ENCODE data around the gene LBR.

LBR gene

DNA sequence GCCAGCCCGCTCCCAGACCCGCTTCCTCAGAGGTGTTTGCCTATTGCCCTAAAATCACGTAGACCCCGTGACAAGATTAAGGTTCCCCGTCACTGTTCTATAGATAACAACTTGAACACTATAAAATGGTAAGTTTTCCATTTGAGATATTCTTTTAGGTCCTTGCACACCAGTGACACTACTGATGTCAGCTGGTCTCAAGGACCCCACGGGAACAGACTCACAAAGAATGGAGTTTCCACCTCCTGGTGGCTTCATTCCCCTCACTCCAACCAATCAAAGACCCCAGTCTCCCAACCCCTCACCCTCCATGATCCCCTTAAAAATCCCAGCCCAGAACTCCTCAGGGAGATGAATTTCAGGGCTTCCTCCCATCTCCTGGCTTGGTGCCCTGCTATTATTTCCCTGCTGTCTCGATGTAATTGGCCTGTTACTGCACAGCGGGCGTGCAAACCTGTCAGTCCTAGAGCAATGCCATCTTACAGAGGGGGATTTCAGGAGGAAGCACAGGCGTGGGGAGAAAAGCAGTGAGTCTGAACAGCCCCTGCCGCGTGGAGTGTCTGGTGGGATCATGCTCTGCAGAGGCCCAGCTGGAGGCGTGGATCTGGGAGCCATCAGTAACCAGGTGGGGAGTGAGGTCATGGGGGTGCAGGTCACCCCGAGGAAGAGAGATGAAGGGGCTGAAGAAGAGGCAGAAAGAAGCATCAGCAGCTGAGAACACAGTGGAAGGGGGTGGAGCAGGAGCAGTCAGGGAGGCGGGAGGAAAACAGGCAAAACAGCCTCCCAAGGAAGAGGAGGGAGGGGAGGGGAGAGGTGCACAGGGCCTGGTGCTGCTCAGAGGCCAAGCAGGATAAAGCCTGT lies 35.1 kb upstream of the LBR start:
- peak; percentile 45 for DNase-seq

DNA sequence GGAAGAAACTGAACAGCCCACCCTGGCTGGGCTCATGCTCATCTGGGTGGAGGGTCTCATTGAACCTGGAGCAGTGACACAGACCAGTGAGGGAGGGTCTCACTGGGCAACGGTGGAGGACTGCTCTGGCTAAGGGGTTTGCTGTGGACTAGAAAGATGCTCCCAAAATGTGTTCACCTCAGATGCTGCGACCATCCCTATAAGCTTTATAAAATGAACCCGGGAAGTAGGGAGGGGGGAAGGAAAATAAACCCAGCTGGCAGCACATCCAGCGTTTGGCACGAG lies 34.5 kb upstream of the LBR start:
- peak; percentile 25 for DNase-seq

DNA sequence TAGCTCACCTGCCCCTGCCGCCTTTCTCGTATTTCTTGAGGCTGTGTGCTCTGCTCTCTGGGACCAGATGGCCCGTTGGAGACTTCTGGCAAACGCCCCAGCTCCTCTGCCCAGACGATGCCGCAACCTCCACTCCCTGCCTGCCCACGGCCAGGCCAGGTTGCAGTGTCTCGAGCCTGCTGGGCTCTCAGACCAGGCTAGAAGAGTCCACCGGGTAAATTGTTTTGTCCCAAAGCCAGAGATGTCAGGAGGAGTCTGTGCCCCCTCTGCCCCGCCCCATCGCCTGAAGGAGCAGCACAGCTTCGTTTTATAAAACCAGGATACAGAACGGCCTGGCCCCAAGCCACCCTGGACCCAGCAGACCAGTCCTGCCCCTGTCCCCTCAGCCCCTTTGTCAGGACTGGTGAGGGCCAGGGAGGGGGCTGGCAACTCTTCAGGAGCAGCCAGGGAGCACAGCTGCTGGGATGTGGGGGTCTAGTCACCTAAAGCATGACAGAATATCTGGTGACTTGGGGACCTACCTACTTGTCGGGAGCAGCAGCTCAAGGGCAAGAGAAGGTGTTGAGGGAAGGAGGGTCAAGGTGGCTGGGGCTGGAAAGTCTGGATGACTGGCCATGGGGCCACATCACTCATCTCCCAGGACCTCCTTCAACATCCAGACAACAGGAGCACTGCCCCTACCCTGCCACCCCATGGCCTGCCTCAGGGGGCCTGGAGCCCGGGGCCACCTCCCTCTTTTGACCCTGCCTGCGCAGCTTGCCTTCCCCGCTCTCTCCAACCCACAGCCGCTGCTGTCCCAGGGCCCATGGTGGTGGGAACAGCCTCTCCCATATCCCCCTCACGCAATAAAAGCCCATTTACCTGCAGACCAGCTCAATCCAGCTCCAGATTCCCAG lies 33.9 kb upstream of the LBR start:
- peak; percentile 25 for DNase-seq

DNA sequence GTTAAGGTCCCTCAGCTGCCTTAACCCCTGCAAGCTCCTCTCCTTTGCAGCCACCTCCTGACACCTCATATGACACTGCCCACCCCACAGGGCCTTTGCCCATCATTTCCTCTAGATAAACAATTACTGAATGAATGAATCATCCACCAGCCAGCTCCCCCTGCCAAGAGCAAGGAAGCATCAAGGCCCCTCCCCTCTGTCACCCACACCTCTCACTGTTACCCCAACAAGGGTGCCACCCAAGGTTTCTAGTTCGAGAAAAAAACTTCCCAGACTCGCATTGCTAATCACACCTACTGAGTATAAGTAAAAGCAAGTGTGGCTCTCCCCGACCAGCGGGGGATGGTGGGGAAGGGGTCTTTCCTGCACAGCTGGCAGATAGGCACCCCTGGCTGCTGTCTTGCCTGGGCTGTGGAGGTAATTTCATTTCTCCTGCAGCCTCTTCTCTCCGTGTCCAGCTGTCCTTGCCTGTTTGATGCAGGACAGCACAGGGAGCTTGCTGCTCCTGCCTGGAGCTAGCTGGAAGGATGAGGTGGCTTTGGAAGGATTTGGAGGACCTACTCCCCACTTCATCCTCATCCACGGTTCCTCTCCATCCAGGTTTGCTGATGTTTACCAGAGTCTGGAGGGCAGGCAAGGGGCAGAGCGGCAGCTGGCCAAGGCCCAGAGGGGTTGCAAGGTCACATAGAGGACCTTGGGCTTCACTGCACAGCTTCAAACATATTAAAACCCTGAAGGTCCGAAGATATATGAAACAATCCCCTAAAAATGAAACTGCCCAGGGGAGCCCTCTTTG lies 33.1 kb upstream of the LBR start:
- DNase-seq, result no peak

DNA sequence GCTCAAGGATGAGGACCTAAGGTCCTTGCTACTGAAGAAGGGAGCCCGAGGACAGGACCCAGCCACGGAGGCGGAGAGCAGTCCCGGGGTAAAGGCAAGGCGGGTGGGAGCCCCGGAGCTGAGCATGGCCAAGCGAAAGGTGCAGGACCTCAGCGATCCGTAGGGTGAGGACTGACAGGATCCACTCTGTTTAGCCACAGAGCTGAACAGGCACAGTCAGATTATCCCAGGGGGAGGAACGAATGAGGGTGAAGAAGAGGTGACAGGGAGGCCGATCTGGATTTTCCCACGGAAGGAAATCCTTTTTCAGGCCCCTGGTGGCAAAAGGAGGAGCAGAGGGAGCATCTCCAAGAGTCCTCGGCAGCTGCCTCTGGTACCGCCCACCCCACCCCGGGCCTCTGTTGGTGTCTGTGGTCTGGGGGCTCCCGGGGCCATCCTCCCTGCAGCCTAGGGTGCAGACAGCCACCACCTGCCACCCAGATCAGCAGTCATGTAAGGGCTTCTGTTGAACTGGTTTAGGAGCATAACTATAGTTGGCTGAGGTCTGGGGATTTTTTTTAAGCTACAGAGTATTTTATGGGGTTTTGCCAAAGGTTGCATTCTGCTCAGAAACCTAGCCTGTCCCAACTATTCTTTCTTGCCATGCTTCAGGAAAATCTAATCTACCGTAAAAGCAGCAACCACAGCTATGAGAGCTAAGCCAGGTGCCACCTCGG lies 32.3 kb upstream of the LBR start:
- DNase-seq, result no peak

DNA sequence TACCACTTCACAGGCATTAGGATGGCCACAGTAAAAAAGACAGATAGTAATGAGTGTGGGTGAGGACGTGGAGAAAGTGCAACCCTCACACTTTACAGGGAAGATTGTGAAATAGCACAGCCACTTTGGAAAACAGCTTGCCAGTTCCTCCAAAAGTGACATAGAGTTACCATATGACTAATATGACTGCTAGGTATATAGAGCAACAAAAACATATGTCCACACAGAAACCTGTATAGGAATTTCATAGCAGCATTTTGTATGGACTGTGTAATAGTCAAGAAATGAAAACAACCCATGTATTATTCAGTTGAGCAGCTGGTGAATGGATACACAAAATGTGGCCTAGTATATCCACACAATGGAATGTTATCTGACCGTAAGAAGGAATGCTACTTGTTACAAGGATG lies 30.4 kb upstream of the LBR start:
- no peak for DNase-seq

DNA sequence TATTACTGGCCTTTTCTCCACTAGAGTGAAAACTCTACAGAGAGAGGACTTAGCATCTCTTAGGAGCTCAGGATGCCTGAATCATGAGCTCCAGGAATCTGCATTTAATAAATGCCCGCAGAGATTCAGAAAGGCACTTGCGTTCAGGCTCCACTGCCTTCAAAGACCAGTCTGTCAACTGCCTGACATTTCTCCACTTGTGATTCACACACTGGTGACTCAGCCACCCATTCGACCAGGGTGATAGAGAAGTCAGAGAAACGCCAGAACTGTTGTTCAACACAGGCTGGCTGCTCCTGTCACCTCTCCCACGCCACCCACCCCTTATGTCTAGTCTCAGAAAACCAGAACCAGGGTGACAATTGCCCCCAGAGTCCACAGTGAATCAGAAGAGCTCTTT lies 26.9 kb upstream of the LBR start:
- DNase-seq, result no peak

DNA sequence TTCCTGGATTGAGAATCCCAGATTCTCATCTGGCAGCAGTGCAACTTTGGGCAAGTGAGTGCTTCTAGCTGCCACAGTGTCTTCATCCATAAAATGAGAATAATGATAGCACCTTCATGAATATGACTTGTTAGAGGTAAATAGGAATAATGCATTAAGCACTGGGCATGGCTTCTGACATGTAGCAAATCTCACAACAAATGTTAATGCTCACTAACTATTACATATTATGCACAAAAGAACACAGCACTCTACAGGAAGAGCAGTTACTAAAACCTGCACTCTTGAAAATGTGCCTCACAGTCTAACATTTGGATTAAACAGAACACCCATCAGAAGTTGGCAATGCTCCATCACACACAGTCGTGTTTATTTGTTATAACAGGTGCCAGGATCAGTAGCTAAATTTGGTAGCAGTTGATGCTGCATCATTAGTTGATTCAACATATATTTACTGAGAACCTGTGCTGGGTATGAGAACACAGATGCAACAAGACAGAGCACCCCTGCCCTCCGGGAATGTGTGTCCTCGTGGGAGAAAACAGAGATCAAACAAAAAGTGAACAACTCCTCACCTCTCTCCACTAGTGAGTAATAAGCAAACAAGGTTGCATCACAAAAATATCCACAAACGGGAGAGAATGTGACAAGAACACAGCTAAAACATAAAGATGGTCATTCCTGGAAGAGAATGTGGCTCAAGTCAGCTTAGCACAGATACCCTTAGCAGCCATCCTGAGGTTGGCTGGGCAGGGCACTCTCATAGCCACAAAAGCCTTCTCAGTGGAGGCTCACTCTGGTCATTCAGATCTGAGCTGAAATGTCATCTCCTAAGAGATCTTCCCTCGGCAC lies 26.2 kb upstream of the LBR start:
- peak; percentile 68 for DNase-seq

DNA sequence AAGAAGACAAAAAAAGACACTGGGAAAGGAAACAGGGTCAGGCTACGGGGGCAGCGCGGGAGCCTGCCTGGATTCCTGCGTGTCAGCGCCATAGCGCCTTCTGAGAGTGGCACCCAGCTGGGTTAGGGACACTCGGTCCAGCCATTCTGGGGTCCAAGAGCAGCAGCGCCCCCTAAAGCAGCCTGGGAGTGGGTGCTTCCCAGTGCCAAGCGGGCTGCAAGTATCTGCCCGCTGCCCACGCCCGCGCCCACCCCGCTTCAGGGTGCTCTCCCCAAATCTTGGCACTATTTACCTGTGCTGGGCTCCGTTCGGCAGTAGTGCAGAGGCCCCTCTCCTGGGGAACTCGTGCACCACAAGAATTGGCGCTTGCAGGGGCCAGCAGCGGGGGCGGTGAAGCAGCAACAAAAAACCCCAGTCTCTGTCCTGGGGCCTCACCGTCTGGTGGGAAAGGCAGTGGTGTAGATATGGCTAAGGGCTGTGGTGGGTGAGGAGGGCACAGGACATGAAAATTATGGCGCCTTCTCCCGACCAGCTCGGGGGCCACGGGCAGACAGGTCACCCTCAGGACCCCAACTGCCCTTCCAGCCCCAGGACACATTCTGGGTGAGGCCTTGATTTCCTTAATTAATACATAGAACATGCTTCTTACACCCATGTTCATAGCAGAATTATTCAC lies 24.1 kb upstream of the LBR start:
- no peak for DNase-seq

DNA sequence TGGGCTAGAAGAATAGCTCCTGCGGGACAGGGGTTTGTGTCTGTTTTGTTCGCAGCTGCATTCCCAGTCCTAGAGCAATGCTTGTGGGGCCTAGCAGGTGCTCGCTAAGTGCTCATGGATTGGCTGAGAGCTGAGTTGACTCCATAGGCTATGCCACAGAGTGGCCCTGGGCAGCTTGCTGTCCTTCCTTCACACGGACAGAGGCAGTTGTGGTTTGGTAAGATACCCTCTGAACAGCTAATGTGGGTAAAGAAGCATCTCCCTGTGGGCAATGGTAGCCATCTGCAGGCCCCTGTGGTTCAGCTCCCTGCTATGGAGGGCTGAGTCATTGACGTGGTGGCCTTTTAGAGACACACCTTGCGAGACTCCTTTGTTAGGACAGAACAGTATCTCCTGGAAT lies 23.5 kb upstream of the LBR start:
- DNase-seq, result no peak

DNA sequence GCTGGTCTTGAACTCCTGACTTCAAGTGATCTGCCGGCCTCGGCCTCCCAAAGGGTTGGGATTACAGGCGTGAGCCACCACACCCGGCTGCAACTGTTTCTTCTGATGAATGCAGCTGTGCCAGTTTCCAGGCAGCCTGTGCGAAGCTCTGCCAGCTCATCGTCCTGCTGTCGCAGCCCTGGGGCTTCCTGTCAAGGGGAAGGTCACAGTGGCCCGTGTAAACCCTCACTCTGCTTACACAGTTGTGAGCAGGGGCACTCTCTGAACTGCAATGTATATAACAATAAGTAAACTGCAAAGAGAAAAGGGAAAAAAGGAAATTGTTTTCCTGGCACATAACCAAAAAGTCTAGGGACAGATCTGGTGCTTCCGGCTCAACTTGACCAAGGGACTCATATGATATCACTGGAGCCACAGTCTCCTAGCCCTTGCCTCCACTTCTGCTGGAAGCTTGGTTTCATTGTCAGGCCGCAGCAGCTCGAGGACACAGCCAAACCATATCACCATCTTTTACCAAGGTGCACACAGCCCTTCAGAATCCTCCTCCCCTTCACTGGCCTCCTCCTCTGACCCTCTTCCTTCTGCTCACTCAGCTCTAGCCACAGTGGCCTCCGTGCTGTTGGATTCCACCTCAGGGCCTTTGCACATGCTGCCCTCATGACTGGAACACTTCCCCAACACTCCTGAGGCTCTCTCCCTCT lies 22.8 kb upstream of the LBR start:
- DNase-seq, result no peak

DNA sequence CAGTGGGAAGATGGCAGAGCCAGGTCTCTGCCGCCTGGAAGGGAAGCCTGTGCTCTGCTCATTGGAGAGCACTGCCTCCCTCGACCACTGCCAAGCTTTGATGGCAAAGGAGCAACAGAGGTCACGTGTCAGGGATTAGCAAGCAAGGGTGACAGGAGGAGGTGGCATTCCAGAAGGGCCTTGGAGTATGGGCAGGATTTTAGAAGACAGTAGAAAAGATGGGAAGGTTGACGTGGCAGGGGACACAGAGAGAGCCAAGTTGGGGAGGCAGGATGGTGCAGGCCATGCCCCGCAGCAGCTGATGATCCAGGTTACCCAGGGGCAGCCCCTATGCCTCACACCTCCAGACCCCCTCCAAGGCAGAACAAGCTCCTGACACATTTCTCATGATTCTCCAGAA lies 21.9 kb upstream of the LBR start:
- no peak for DNase-seq

DNA sequence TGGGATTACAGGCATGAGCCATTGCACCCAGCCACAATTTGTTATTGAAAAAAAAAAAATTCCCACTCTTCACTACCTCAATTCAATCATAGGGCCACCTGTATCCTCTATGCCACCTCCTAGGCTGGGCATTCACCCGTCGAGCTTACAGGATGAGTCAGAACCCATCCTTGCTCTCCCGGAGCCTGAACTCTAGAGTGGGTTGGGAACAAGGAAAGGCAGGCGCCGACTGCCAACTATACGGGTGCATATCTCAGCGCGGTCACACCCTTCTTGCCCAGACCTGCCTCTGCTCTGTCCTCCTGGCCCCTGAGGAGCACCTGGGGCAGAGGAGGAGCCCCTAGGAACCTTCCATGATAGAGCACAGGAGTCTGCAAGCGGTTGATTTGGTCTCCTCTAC lies 21.4 kb upstream of the LBR start:
- DNase-seq, result no peak

DNA sequence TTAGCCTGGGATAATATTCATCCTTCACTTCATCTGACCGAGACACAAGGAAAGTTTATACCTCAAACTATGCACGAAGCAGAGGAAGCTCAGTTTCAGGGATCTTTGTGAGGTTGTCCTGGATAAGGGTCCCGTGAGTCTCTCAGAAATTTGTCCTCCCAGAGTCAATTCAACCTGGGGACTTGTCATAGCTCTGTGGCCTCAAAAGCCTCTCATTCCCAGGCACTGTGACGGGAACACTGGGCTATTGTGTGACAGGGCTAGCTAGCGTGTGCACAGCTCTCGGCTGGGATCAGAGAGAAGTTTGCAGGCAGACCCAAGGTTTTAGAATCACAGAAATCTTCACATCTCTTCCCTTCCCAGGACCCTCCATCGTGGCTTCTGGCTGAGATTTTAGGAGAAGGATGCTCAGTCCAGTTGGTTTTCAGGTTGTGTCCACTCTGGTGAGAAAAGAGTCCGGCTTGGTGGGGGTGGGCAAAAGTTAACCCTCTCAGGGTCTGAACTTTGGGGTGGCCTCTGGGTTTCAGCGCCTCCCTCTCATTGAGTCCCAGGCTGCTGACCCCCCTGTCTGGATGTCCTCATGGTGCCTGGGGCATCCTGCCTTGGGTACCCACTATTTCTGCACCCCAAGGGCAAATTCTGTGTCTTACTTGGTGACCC lies 20.4 kb upstream of the LBR start:
- no peak for DNase-seq

DNA sequence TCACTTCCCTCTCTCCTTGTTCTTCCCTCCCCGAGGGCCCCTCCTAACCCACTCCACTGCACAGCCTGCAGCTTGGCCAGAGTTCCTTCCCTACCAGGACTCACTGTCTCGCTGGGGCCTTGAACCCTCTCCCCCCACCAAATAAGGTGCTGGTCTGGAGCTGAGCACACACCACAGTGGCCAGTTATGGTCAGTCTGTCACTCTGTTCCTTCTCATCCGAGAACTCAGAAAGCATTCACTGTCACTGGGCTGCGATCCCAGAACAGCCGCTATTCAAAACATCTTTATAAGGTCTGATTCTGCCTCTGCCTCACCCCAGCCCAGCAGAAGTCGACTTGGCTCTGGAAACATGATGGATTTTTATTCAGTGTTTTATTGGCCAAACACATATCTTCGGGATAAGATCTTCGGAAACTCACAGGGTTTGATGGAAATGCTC lies 19.8 kb upstream of the LBR start:
- DNase-seq, result no peak

DNA sequence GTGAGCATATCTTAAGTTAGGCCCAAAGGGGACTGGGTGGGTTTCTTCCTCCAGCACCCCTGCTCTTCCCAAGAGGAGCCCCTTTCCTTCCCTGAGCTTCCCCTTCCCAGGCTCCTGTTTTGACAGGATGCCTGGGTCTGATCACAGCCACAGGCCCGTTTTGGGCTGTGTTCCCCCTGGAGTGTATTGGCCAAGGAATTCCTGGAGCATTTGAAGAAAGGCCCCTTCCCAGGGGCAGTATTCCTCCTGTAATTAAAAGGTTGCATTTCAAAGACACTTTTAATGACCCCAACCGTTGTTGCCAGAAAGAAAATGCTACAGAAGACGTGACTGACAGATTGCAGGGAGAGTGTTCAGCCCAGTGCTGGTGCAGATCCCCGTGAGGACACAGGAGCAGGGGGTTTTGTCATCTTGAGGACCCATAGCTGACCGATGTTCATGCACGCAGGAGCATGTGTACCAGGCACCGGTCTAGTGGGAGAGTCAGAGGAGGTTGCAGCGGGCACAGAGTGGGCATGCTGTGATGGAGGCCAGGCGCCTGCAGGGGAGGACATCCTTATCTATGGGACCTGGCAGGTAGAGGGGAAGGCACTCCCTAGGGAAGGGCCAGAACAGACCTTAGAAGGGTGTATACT lies 19.3 kb upstream of the LBR start:
- no peak for DNase-seq

DNA sequence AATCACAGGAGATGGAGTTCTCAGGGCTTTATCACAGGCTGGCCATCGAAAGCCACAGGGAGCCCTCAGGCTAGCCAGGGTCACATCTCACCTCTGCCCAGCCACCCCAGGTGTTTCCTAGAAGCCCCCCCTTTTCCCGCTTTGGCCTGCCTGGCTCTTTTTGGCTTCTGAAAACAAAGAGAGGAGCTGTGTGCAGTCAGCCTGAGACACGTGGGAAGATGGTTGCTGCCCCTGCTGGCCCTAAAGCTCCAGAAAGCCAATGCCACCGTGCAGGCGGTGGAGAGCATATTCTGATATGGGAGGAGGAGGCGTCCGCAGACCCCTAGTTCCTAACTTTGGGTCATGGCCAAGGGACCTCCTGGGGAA lies 18.7 kb upstream of the LBR start:
- DNase-seq, result no peak

DNA sequence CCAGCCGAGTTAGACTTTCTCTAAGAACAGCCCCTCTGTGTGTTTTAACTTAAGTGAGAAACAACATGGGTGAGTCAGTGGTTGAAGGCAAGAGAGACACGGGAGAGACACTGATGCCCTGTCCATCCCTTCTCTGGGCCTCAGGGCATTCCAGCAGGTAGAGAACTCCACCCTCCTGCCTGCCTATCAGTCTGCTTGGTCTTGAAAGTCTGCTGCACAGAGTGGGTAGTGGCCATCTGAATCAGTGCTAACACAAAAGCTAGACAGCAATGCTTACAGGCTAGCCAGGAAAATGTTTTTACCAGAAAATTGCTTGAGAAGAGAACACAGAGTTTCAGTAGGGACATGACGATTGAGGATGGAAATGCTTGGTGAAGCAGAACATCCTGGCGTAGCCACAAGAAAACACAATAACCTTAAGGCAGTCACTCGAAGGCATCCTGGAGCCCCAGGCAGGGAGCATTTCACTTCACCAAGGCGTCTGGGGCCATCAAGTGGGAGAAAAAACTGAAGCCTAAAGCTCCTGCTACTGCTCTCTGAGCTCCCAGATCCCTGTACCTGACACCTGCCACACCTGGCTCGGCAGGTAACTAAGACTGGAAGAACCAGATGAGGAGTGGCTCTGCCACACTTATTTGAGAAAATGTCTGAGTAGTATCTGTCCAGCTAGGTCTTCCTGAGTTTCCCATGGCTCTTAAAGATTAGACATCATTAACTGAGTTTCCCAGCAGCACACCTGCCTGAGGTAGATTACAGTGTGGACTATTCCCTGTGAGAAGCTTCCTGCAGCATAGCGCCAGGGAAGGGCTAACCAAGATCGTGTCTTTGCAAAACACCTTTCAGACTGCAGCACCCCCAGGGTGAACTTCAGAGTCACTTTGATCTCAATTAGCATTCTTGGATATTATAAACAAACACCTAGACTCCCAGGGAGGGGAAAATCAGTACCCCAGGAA lies 18.1 kb upstream of the LBR start:
- no peak for DNase-seq

All from NCI-H2029 (cell line).